B cell (primary cell): ENCODE data around the gene STARD3.

Experiments used
- EZH2 ChIP-seq: IDR thresholded peaks from 2 replicates; pipeline ENCODE4 v1.6.1; 2012; ENCODE audit warnings: borderline replicate concordance, low read depth, mild to moderate bottlenecking, moderate library complexity, low read length; ENCODE audit not compliant: insufficient read depth, poor library complexity, severe bottlenecking
- TF ChIP-seq, protein P1 (sequence below): fragments of 200-600 bp; IDR thresholded peaks from one replicate; pipeline ENCODE4 v1.8.0; 2022; ENCODE audit warnings: antibody characterized with exemption, mild to moderate bottlenecking

DNA sequence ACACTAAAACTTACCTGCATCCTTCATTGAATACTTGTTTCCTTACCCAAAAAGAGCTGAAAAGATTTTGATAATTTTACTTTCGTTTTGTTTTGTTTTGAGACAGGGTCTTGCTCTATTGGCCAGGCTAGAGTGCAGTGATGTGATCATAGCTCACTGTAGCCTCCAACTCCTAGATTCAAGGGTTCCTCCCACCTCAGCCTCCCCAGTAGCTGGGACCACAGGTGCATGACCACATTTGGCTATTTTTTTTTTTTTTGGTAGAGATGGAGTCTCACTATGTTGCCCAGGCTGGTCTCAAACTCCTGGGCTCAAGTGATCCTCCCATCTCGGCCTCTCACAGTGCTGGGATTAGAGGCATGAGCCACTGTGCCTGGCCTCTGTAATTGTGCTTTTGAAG, 18.2 kb downstream of the STARD3 start:
- TF ChIP-seq, protein P1, sequence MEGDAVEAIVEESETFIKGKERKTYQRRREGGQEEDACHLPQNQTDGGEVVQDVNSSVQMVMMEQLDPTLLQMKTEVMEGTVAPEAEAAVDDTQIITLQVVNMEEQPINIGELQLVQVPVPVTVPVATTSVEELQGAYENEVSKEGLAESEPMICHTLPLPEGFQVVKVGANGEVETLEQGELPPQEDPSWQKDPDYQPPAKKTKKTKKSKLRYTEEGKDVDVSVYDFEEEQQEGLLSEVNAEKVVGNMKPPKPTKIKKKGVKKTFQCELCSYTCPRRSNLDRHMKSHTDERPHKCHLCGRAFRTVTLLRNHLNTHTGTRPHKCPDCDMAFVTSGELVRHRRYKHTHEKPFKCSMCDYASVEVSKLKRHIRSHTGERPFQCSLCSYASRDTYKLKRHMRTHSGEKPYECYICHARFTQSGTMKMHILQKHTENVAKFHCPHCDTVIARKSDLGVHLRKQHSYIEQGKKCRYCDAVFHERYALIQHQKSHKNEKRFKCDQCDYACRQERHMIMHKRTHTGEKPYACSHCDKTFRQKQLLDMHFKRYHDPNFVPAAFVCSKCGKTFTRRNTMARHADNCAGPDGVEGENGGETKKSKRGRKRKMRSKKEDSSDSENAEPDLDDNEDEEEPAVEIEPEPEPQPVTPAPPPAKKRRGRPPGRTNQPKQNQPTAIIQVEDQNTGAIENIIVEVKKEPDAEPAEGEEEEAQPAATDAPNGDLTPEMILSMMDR: no peak
- TF ChIP-seq EZH2: no peak
